Left lung (tissue), 10 donors: ENCODE measurements around the gene TMEM60. TPM values are rescaled to one million over a fixed set of nuclear protein-coding genes. Genes with fewer than 3 reads are reported as not detected.
A peak's percentile ranks its signal among the peaks of the same experiment; 100 is the strongest.
"Not testable (repeated sequence)": the region's sequence is repeated elsewhere in the genome, so short reads cannot be mapped to it uniquely, and the experiment has no call there.

Experiments
- ATAC-seq: fragments of 200-7000 bp; cut with Tn5 transposase; one replicate; pipeline ENCODE4 v1.9.1; 2020; ENCODE audit warnings: moderate library complexity
- DNase-seq, 4 donors: peaks; one replicate each; pipeline ENCODE4 v3.0.0-alpha.2; 2013 to 2020
- H3K27ac ChIP-seq, 2 donors: fragments of 200-600 bp; sonication (generic) in 1 of 2; one replicate each; pipeline versions ENCODE4 v1.5.0 to v1.8.0; 2020 to 2021
- H3K27me3 ChIP-seq, 2 donors: fragments of 200-600 bp; sonication (generic) in 1 of 2; one replicate each; pipeline versions ENCODE4 v1.5.0 to v1.8.0; 2020 to 2021
- H3K36me3 ChIP-seq, 2 donors: fragments of 200-600 bp; sonication (generic) in 1 of 2; one replicate each; pipeline versions ENCODE4 v1.5.0 to v1.8.0; 2020 to 2021
- H3K4me1 ChIP-seq, 2 donors: fragments of 200-600 bp; one replicate each; pipeline ENCODE4 v1.8.0; 2021
- H3K4me3 ChIP-seq, 2 donors: fragments of 200-600 bp; sonication (generic) in 1 of 2; one replicate each; pipeline versions ENCODE4 v1.5.0 to v1.8.0; 2020 to 2021; ENCODE audit warnings: mild to moderate bottlenecking in 1 of 2
- H3K9me3 ChIP-seq, 2 donors: fragments of 200-600 bp; sonication (generic) in 1 of 2; one replicate each; pipeline versions ENCODE4 v1.5.0 to v1.8.0; 2020 to 2021
- CTCF ChIP-seq, 2 donors: fragments of 200-600 bp; sonication (generic) in 1 of 2; IDR thresholded peaks; one replicate each; pipeline versions ENCODE4 v1.5.0 to v1.8.0; 2021; ENCODE audit warnings: antibody characterized with exemption in 2 of 2
- intact Hi-C, 2 donors: fragments of 100-400 bp; cut with DNase I; formaldehyde crosslinking; loops; one replicate each; pipeline versions ENCODE4 v1.11.2 to v1.14.2; 2022
- polyA plus RNA-seq, 6 donors: library from polyadenylated mRNA; unstranded; fragments of 120-200 nt; gene quantifications; one replicate each; pipeline ENCODE4 v1.2.1, GENCODE V29; 2013; ENCODE audit not compliant: insufficient read length in 6 of 6
- total RNA-seq, 2 donors: library from RNA; stranded (reverse); fragmentation: NEBNext Ultra II Directional; extraction: Animal tissue kit (Norgen Biotek cat#: 25700); gene quantifications; one replicate each; pipeline ENCODE4 v1.2.1, GENCODE V29; 2021
- donor health status: DM: no; HTN: yes; CAD: no.
- donor health status: DM: no; HTN: no; CAD: no.

TMEM60 gene
- total and polyA plus RNA-seq, 8 donors, result 20.2 to 22.8 (median 21.2) TPM

GRCh38 chr7:77791956-77792355 lies 6.3 kb downstream of the TMEM60 start:
- peaks cover 8 to 52% of the 10 kb centered on the region in 2 donors for H3K4me1 ChIP-seq
- intact Hi-C loops, result no loop called here
- peaks cover 0 to 6% of the 10 kb centered on the region in 2 donors for H3K36me3 ChIP-seq
- H3K27me3 ChIP-seq, result no peaks in the 10 kb centered on the region
- H3K27ac ChIP-seq, result peak overlapping the region in 1 of 2 donors; percentile 60
- ATAC-seq (peak; percentile 15), DNase-seq (no peak)
- no peak for TF ChIP-seq CTCF (IDR thresholded peaks at IDR 0.05)
- no peaks in the 10 kb centered on the region for H3K9me3 ChIP-seq
- no peak overlapping the region for H3K4me3 ChIP-seq

DNA sequence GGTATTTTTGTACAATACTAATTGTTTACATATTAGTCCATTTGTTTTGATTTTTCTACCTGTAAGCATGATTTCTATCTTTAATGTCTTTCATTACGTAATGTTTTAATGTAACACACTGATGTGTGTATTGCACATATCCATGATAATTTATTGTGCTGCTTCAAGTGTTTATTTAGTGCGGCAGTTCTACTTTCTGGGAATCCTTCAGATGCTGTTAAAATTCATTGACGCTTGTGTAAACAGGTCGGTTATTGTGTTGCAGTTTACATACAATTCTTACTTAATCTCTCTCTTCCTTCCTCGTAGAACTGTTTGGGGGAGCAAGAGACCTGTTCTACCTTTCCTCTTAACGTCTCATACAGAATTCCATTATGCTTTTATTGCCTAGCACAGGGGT lies 6.9 kb downstream of the TMEM60 start:
- DNase-seq (peak in 1 of 4 donors; percentile 9), ATAC-seq (peak; percentile 72)
- Histone ChIP-seq H3K27me3 (no peaks in the 10 kb centered on the region), H3K9me3 (no peaks in the 10 kb centered on the region), H3K36me3 (peaks cover 0 to 6% of the 10 kb centered on the region in 2 donors), H3K4me1 (peaks cover 2 to 46% of the 10 kb centered on the region in 2 donors), H3K4me3 (no peak overlapping the region), H3K27ac (peak overlapping the region in 1 of 2 donors; percentile 60)
- no peak for TF ChIP-seq CTCF (IDR thresholded peaks at IDR 0.05)
- intact Hi-C loops, result no loop called here

DNA sequence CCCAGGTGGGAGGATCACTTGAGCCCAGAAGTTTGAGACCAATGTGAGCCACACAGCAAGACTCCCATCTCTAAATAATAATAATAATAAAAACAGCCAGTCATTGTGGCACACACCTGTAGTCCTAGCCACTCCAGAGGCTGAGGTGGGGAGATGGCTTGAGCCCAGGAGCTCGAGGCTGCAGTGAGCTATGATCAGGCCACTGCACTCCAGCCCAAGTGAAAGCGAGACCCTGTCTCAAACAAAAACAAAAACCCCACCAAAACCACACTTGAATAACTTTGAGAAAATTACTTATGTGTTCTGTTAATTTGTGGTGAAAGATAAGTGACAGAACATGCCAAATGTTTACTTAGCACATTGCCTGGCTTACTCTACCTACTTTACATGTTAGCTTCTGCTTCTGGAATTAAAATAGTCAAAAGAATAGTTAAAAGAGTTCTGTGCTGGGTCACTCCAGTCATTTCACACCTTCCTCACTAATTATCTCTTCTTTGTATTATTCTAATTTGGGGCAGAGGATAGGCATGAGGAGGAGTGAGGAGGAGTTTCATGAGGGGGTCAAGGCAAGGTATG lies 9.8 kb downstream of the TMEM60 start:
- Histone ChIP-seq H3K27me3 (no peaks in the 10 kb centered on the region), H3K36me3 (peaks cover 0 to 11% of the 10 kb centered on the region in 2 donors), H3K4me1 (peaks cover 0 to 27% of the 10 kb centered on the region in 2 donors), H3K27ac (no peak overlapping the region), H3K4me3 (no peak overlapping the region), H3K9me3 (no peaks in the 10 kb centered on the region)
- DNase-seq (no peak), ATAC-seq (no peak)
- no peak for TF ChIP-seq CTCF (IDR thresholded peaks at IDR 0.05)
- intact Hi-C loops, result no loop called here

GRCh38 chr7:77786741-77787140 lies 11.5 kb downstream of the TMEM60 start:
- peaks cover 0 to 19% of the 10 kb centered on the region in 2 donors for H3K4me1 ChIP-seq
- H3K9me3 ChIP-seq, result no peaks in the 10 kb centered on the region
- H3K4me3 ChIP-seq, result no peak overlapping the region
- intact Hi-C loops, result no loop called here
- TF ChIP-seq CTCF (IDR thresholded peaks at IDR 0.05), result no peak
- no peak overlapping the region for H3K27ac ChIP-seq
- no peak for ATAC-seq
- H3K36me3 ChIP-seq, result peaks cover 0 to 11% of the 10 kb centered on the region in 2 donors
- DNase-seq, result no peak
- H3K27me3 ChIP-seq, result no peaks in the 10 kb centered on the region

DNA sequence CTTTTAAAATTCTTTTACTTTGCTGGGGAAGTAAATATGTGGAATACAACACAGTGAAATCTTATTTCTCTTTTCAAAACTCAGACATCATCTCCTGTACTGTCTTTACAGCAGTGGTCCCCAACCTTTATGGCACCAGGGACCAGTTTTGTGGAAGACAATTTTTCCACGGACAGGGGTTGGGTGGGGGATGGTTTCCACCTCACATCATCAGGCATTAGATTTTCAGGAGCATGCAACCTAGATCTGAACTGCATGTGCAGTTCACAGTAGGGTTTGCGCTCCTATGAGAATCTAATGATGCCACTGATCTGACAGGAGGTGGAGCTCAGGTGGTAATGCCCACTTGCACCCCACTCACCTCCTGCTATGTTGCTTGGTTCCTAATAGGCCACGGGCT lies 12.2 kb downstream of the TMEM60 start:
- no peak for ATAC-seq
- Histone ChIP-seq H3K27ac (no peak overlapping the region), H3K4me1 (peaks cover 0 to 12% of the 10 kb centered on the region in 2 donors), H3K4me3 (no peak overlapping the region), H3K27me3 (no peaks in the 10 kb centered on the region), H3K36me3 (peaks cover 0 to 11% of the 10 kb centered on the region in 2 donors), H3K9me3 (no peaks in the 10 kb centered on the region)
- intact Hi-C loops, result no loop called here
- TF ChIP-seq CTCF (IDR thresholded peaks at IDR 0.05), result no peak
- DNase-seq, result no peak

DNA sequence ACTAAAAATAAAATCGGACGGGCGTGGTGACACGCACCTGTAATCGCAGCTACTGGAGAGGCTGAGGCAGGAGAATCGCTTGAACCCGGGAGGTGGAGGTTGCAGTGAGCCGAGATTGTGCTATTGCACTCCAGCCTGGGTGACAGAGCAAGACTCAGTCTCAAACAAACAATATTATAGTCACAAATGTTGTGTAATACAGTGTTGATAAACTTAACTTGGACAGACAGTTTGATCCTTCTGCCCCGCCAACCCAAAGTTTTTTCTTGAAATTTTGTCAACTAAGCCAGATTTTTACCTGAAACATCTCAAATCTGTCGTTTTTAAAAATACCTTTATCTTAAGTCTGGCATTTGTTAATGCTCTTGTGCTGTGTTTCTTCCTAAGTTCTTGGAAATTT lies 13.8 kb downstream of the TMEM60 start:
- H3K4me1 ChIP-seq, H3K27me3 ChIP-seq, H3K9me3 ChIP-seq, DNase-seq, H3K4me3 ChIP-seq, intact Hi-C loops, ATAC-seq: not testable (repeated sequence)
- Histone ChIP-seq H3K27ac (peak overlapping the region in 1 of 2 donors; percentile 31), H3K36me3 (peaks cover 0 to 21% of the 10 kb centered on the region in 2 donors)
